GM21528 (cell line): ENCODE data around the gene PRR22.
"Not testable (repeated sequence)": the region's sequence is repeated elsewhere in the genome, so short reads cannot be mapped to it uniquely, and the experiment has no call there.

ENCODE experiments used
- ATAC-seq: cut with Tn5 transposase; IDR thresholded peaks from one replicate; pipeline ENCODE4 v1.9.1; 2021; ENCODE audit warnings: mild to moderate bottlenecking, moderate library complexity; ENCODE audit not compliant: unreplicated experiment, low FRiP score

PRR22 gene

GRCh38 chr19:5762608-5763217, 21.8 kb downstream of the PRR22 start:
- no peak for ATAC-seq

DNA sequence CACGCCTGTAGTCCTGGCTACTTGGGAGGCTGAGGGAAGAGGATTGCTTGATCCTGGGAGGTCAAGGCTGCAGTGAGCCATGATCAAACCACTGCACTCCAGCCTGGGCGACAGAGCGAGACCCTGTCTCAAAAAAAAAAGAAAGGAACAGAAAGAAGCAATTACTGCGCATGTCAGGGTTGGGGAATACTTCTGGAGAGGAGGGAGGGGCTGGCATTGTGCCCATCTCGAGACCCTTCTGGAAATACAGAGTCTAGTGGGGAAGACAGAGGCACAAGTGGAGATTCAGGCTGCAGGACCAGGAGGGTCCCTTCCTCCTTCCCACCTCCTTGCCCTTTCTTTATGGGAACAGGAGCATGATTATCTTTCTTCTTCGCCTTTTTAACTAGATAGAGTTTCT, 30.8 kb downstream of the PRR22 start:
- no peak for ATAC-seq

GRCh38 chr19:5751709-5752108, 32.8 kb downstream of the PRR22 start:
- ATAC-seq = no peak

DNA sequence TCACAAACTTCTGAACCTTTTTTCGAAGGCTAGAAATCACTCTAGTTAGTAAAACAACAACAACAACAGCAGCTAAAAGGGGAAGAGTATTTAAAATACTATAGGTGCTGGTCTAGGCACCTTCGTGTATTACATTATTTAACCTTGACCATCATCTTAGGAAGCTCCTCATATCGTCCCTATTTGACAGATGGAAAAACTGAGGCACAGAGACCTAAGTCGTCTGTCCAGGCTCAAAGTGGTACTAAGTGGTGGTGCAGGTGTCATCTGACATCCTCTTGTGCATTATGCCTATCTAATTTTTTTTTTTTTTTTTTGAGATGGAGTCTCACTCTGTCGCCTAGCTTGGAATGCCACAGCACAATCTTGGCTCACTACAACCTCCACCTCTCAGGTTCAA, 35.0 kb downstream of the PRR22 start:
- no peak for ATAC-seq

DNA sequence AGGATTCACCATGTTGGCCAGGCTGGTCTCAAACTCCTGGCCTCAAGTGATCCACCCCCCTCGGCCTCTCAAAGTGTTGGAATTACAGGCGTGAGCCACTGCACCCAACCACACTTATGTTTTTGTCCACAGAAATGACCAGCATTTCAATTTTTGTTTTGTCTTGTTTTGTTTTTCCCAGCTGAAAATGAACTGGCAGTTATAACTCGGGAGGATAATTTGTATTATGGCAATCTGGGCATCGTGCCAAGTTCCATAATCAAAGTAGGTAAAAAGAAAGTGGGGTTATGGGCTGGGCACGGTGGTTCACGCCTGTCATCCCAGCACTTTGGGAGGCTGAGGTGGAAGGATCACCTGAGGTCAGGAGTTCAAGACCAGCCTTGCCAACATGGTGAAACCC, 35.6 kb downstream of the PRR22 start:
- ATAC-seq = not testable (repeated sequence)

GRCh38 chr19:5744999-5745398, 39.5 kb downstream of the PRR22 start:
- not testable (repeated sequence) for ATAC-seq

GRCh38 chr19:5743630-5744029, 40.9 kb downstream of the PRR22 start:
- ATAC-seq = no peak

- ATAC-seq = no peak
Measured at GRCh38 chr19:5742051-5742450, 42.5 kb downstream of the PRR22 start.

- ATAC-seq = no peak
Measured at GRCh38 chr19:5738423-5738822, 46.1 kb downstream of the PRR22 start.

GRCh38 chr19:5733172-5733571, 51.4 kb downstream of the PRR22 start:
- ATAC-seq = not testable (repeated sequence)
